ENCODE results near the gene NXT1.
"Not testable (repeated sequence)": the region's sequence is repeated elsewhere in the genome, so short reads cannot be mapped to it uniquely, and the experiment has no call there.

The NXT1 gene

DNA sequence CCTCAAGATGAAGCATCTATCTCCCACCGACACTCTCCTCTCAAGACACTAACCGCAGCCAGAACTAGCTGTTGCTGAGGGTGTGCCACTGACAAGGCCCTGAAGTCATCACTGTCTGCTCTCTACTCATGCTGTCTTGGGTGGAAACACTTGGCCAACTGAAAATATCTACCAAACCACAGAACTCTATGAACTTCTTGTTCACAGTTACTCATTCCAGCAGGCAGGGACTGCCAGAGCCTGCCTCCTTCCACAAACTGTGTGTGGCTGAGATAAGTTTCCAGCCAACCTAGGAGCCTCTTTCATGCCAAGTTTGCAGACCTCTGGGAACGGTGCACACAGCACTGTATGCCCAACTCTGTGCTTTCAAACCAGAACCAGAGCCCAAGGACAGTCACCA, 45.5 kb upstream of the NXT1 start:
- DNase-seq (ENCODE audit: low read depth), result no peak
- H3K4me3 ChIP-seq (ENCODE audit: low read length), result no peak overlapping the region
- TF ChIP-seq, protein P1, sequence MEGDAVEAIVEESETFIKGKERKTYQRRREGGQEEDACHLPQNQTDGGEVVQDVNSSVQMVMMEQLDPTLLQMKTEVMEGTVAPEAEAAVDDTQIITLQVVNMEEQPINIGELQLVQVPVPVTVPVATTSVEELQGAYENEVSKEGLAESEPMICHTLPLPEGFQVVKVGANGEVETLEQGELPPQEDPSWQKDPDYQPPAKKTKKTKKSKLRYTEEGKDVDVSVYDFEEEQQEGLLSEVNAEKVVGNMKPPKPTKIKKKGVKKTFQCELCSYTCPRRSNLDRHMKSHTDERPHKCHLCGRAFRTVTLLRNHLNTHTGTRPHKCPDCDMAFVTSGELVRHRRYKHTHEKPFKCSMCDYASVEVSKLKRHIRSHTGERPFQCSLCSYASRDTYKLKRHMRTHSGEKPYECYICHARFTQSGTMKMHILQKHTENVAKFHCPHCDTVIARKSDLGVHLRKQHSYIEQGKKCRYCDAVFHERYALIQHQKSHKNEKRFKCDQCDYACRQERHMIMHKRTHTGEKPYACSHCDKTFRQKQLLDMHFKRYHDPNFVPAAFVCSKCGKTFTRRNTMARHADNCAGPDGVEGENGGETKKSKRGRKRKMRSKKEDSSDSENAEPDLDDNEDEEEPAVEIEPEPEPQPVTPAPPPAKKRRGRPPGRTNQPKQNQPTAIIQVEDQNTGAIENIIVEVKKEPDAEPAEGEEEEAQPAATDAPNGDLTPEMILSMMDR (conservative IDR thresholded peaks at IDR 0.05; ENCODE audit: low read depth, low read length), result no peak

DNA sequence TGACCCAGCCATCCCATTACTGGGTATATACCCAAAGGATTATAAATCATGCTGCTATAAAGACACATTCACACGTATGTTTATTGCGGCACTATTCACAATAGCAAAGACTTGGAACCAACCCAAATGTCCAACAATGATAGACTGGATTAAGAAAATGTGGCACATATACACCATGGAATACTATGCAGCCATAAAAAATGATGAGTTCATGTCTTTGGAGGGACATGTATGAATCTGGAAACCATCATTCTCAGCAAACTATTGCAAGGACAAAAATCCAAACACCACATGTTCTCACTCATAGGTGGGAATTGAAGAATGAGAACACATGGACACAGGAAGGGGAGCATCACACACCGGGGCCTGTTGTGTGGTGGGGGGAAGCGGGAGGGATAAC, 43.2 kb upstream of the NXT1 start:
- H3K4me3 ChIP-seq (ENCODE audit: low read length); DNase-seq (ENCODE audit: low read depth): not testable (repeated sequence)

DNA sequence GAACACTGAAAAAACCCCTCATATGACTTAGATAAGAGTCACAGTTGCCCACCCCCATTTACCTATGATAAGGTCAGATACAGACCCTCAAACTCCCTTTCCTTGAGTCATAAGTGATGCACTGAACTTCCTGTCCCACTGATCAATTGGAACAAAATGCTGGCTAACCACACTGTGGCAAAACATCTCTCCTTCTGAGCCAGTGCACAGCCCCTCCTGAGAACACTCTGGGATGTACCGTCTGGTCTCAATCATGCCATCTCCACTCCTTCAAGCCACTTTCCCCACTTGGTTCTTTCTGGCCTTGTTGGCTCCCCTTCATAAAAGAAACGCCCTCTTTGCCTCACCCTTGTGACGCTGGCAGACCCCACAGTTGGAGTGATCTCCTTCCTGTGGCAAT, 42.6 kb upstream of the NXT1 start:
- DNase-seq (ENCODE audit: low read depth), result no peak
- H3K4me3 ChIP-seq (ENCODE audit: low read length), result no peak overlapping the region
- TF ChIP-seq, protein P1 (conservative IDR thresholded peaks at IDR 0.05; ENCODE audit: low read depth, low read length), result no peak

DNA sequence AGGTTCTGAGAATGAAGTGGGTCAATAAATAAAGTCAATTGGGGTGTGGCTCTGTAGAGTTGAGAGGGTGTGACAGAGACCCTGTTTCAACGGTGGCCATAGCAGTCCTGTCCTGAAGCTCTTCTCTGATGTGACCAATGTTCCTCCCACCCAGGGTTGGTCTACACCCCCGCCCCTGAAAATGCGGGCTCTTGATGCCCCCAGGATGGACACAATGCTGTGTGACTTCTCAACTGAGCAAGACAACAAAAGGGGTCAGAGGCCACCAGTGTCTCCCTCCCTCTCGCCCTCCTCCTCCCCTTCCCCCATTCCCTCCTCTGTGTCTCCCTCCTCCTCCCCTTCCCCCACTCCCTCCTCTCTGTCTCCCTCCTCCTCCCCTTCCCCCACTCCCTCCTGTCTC, 41.7 kb upstream of the NXT1 start:
- no peak overlapping the region for H3K4me3 ChIP-seq (ENCODE audit: low read length)
- no peak for DNase-seq (ENCODE audit: low read depth)
- TF ChIP-seq, protein P1 (conservative IDR thresholded peaks at IDR 0.05; ENCODE audit: low read depth, low read length), result no peak

DNA sequence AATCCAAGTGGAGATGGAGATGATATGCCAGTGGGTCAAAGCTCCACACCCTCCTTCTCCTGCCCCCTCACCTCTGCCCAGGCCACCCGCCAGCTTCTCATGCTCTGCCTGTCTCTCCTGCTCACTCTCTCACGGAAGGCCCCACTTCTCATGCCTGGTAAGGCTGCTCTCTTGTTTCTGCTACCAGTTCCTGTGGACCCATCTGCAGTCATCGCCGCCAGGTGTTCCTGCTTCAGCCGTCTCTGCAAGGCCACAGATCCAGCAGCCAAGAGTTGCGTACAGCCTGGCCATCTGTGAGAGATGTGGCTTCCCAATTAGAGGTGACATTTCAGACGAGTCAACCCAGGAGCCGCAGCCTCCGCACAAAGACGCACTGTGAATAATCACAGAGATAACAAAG, 40.8 kb upstream of the NXT1 start:
- DNase-seq (ENCODE audit: low read depth), result no peak
- TF ChIP-seq, protein P1 (conservative IDR thresholded peaks at IDR 0.05; ENCODE audit: low read depth, low read length), result no peak
- no peak overlapping the region for H3K4me3 ChIP-seq (ENCODE audit: low read length)

DNA sequence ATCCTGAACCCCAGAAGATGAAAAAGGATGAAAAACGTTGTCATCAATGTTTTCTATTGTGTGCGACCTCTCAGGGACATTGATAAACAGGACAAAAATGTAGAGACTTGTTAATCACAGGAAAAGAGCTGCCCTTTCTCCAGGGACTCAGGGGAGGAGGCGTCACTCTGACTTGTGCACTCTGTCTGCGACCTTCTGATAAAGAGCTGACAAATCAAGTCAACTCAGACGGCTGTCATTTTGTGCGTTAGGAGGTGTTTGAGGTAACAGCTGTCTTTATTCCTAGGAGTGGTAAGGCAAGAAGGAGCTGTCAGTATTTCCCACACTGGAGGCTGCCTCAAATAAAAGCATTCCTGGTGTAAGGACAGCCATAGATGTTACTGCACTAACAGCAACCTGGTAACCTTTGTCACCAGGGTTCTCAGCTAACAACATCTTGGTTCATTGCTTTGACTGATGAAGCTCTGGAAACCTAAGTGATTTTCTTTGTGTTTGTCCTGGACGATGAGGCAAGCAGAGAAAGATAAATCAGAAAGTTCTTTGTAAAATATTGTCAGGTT, 38.6 kb upstream of the NXT1 start:
- DNase-seq (ENCODE audit: low read depth), result no peak
- TF ChIP-seq, protein P1 (conservative IDR thresholded peaks at IDR 0.05; ENCODE audit: low read depth, low read length), result no peak
- no peak overlapping the region for H3K4me3 ChIP-seq (ENCODE audit: low read length)

DNA sequence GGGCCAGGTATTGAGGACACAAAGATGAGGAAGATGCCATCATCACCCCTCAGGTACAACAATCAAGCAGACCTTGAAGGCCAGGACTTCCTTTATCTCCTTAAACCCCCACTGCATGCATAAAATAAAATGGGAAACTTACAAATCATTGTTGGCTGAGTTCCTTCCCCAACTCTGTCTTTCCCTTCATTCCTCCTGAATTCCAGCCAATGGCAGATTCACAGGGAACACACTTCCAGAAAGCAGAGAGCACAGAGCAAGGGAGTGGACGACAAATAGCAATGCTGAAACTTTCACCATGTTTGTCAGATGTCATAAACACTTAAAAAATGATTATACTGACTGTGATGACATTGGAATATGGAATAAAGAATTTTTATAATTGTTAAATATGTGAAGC, 37.3 kb upstream of the NXT1 start:
- H3K4me3 ChIP-seq (ENCODE audit: low read length), result no peak overlapping the region
- no peak for DNase-seq (ENCODE audit: low read depth)
- TF ChIP-seq, protein P1 (conservative IDR thresholded peaks at IDR 0.05; ENCODE audit: low read depth, low read length), result no peak

DNA sequence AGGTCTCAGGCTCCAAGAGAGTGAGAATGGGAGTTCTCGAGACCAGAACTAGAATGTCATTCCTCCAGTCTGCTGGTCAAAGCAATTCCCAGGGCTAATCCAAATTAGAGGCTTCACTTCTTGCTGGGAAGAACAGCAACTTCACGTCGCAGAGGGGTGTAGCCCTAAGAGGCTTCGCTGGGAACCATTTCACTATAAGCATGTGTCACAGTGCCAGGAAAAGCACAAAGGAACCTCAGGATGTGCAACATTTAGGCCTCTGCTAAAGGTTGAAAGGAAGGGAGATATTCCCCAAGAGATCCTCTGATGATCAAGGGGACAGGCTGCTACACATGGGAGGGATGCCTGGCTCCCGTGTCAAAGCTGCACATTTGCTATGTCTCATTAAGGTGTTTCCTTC, 35.9 kb upstream of the NXT1 start:
- DNase-seq (ENCODE audit: low read depth), result no peak
- TF ChIP-seq, protein P1 (conservative IDR thresholded peaks at IDR 0.05; ENCODE audit: low read depth, low read length), result no peak
- no peak overlapping the region for H3K4me3 ChIP-seq (ENCODE audit: low read length)
